HUES48 (cell line): ENCODE results near the gene MEIS1.

Source experiments
- H3K27ac ChIP-seq: one replicate; pipeline ENCODE4 v1.7.0; 2013; ENCODE audit warnings: low read depth, low read length, inconsistent platforms
- H3K27me3 ChIP-seq: 2 replicates; pipeline ENCODE4 v1.6.1; 2013; ENCODE audit warnings: mild to moderate bottlenecking, low read length; ENCODE audit not compliant: control insufficient read depth, insufficient read depth
- H3K36me3 ChIP-seq: 2 replicates; pipeline ENCODE4 v1.6.1; 2013; ENCODE audit warnings: low read length; ENCODE audit not compliant: control insufficient read depth, insufficient read depth
- H3K4me1 ChIP-seq: 2 replicates; pipeline ENCODE4 v1.6.1; 2013; ENCODE audit warnings: mild to moderate bottlenecking, low read length; ENCODE audit not compliant: control insufficient read depth, insufficient read depth
- H3K4me3 ChIP-seq: 2 replicates; pipeline ENCODE4 v1.5.1; 2013; ENCODE audit warnings: mild to moderate bottlenecking, low read depth, low read length
- H3K9ac ChIP-seq: 2 replicates; pipeline ENCODE4 v1.6.1; 2013; ENCODE audit warnings: mild to moderate bottlenecking, low read depth, low read length, moderate library complexity
- H3K9me3 ChIP-seq: 2 replicates; pipeline ENCODE4 v1.6.1; 2013; ENCODE audit warnings: low read length; ENCODE audit not compliant: control insufficient read depth, insufficient read depth

Gene MEIS1

DNA sequence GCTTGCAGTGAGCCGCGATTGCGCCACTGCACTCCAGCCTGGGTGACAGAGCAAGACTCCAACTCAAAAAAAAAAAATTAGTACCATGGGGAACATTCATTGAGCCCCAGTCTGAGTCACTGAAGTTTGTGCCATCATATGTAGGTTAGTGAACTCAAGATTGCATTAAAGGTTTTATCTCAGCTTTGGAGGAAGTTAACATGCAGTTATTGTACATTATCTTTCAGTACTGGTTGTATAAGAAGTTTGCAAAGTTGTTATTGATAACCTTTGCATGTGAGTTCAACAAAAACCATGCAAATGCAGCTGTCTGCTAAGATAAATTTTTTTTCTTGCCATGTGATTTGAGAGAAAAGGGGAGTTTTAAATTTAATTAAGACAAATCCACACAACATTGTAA, 95.7 kb downstream of the MEIS1 start:
- Histone ChIP-seq H3K27me3 (no peaks in the 10 kb centered on the region), H3K36me3 (no peaks in the 10 kb centered on the region), H3K4me1 (peaks cover 7% of the 10 kb centered on the region; the same call in 1 of the 2 replicates), H3K9ac (no peak overlapping the region), H3K4me3 (no peak overlapping the region), H3K9me3 (no peaks in the 10 kb centered on the region), H3K27ac (no peak overlapping the region)

DNA sequence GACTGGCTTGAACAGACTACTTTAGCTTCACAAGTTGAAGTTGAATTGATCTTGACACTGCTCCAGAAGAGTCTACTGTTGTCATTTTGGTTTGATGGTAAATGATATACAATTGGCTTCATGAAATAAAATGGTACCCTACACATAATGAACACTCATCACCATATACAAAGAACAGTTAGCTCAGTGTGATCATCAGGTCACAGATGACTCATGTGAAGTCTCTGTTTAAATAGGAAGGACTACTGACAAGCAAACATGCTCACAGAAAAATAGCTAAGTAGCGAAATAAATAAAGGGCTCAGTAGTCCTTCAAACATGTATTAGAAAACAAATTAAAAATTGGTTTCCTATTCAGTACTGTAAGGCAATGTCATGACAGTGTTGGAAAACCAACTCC, 96.2 kb downstream of the MEIS1 start:
- no peaks in the 10 kb centered on the region for H3K27me3 ChIP-seq
- H3K9me3 ChIP-seq: no peaks in the 10 kb centered on the region
- H3K9ac ChIP-seq: no peak overlapping the region
- no peak overlapping the region for H3K4me3 ChIP-seq
- no peaks in the 10 kb centered on the region for H3K36me3 ChIP-seq
- H3K4me1 ChIP-seq: peaks cover 8% of the 10 kb centered on the region
- H3K27ac ChIP-seq: no peak overlapping the region

DNA sequence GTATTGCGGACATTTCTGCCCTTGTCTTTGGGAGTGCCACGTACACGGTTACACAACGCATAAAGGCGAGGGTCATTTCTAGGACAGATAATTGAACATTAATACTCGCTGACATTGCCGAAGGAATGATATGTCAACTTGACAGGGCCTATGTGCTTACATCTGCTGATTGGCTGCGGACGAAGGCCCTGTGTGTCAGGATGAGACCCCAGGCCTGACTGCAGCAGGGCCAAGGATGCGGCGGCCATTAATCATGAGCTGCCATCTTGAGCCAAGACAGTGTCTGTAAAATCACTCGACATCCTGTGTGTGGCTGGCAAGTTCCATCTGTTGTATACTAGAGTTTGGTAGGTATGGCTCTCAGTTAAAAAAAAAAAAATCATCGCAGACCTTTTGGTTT, 96.6 kb downstream of the MEIS1 start:
- Histone ChIP-seq H3K4me1 (peaks cover 12% of the 10 kb centered on the region), H3K36me3 (no peaks in the 10 kb centered on the region), H3K27ac (no peak overlapping the region)

DNA sequence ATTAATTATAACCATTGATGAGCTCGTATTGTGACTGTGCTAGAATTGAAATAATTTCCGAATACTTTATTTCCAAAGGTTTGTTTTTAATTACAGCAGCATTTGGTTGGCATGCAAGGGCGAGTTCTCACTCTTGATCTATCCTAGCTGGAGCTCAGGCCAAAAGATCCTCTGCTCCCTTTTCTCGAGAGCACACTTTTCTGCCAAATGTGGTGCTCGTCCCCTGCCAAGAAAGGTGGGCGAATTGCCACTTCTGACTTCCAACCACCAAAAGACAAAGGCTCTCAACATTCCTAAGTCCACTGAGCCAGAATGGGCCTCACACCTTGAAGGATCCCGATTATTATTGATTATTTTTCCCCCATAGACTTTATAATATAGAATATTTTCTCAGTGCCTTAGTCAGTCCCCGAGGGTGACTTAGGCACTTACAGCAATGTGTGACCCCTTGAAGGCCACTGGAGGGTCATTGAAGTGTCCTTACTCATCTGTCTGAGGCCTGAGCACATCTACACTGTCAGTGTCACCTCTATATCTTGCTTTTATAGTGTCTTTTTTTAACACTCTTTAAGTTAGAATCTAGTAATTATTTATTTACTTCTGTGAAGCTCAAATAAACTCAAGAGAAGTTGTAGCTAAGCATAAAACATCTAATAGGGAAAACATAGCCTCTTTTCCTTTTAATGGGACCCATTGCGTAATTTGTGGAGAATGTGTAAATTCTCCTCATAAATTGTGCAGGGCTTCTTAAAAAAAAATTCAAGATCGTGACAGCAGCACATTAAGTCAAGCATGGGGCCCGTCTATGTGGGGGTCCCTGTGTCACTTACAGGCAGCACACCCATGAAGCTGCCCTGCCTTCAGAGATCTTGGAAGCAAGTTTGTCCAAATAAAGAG, 98.3 kb downstream of the MEIS1 start:
- H3K9ac ChIP-seq: no peak overlapping the region
- no peak overlapping the region for H3K4me3 ChIP-seq
- H3K27ac ChIP-seq: no peak overlapping the region
- no peaks in the 10 kb centered on the region for H3K27me3 ChIP-seq
- H3K36me3 ChIP-seq: no peaks in the 10 kb centered on the region
- no peaks in the 10 kb centered on the region for H3K9me3 ChIP-seq
- peaks cover 19% of the 10 kb centered on the region for H3K4me1 ChIP-seq

More for the DNA sequence above, 96.6 kb downstream of the MEIS1 start:
- H3K4me3 ChIP-seq: no peak overlapping the region
- no peaks in the 10 kb centered on the region for H3K9me3 ChIP-seq
- H3K27me3 ChIP-seq: no peaks in the 10 kb centered on the region
- no peak overlapping the region for H3K9ac ChIP-seq

DNA sequence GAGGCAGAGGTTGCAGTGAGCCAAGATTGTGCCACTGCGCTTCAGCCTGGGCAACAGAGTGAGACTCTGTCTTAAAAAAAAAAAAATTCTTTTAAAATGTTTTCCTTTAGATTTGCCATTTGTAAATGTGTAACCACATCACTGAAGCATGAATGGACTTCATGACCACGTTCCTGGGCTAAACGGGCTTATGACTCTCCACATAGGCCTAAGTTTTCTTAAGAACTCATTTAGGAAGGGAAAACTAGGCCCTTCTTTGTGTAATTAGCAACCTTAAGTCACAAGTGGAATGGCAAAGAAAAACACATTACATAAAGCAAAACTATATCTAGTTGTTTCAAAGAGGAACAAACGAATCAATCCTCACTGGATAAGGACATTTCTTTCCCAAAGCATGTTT, 99.5 kb downstream of the MEIS1 start:
- Histone ChIP-seq H3K36me3 (no peaks in the 10 kb centered on the region), H3K27ac (no peak overlapping the region)

DNA sequence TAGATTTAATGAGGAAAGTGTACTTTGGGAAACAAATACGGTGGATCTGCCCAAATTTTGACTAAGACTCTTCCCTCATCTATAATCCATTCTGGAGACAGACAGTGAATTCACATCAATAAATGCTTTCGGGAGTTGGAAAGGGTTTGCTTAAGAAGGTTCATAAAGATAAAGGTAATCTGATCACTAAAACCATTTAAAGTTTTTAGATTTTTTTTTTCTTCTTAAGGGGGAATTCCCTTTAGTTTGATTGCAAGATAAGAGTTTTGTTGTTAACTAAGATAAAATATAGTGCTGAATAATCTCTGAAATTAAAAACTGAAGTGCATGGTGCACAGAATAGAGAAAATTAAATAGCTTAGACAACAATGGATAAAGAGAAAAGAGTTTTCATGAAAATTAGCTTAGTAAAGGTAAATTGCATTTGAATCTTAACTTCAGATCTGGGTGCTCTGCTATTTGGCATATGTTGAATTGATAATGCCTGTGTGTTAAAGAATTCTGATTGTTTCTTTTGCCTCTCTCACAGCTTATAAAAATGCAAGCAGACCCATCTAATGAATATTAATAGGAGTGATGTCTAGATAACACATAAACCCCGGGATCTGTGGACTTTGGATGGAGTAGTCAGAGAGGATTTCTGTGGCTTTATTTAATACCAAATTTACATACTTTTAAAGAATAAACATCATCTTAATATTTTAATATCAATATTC, 100.8 kb downstream of the MEIS1 start:
- Histone ChIP-seq H3K27me3 (no peaks in the 10 kb centered on the region), H3K4me1 (peaks cover 19% of the 10 kb centered on the region), H3K4me3 (no peak overlapping the region), H3K9me3 (no peaks in the 10 kb centered on the region), H3K36me3 (no peaks in the 10 kb centered on the region), H3K9ac (no peak overlapping the region), H3K27ac (no peak overlapping the region)

More for the DNA sequence above, 99.5 kb downstream of the MEIS1 start:
- no peak overlapping the region for H3K4me3 ChIP-seq
- H3K9ac ChIP-seq: no peak overlapping the region
- no peaks in the 10 kb centered on the region for H3K27me3 ChIP-seq
- peaks cover 19% of the 10 kb centered on the region for H3K4me1 ChIP-seq
- H3K9me3 ChIP-seq: no peaks in the 10 kb centered on the region

DNA sequence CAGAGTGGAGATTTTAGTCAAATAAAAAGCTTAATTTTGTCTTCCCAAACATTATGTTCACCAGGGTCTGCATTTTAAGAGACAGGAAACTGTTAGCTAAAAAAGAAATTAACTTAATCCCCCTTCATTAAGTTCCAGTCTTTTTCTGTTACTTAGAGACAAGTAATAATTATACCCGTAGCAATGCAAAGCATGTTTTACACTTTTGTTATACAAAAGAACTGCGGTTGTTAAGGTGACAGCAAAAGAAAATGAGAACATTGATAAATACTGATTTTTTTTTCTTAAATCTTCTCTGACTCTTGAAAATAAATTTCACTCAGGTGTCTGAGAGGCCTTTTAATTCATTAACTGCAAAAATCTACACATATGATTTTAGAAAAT, 101.4 kb downstream of the MEIS1 start:
- Histone ChIP-seq H3K4me3 (no peak overlapping the region), H3K27me3 (no peaks in the 10 kb centered on the region), H3K9ac (no peak overlapping the region), H3K4me1 (peaks cover 19% of the 10 kb centered on the region), H3K27ac (no peak overlapping the region), H3K9me3 (no peaks in the 10 kb centered on the region), H3K36me3 (no peaks in the 10 kb centered on the region)

DNA sequence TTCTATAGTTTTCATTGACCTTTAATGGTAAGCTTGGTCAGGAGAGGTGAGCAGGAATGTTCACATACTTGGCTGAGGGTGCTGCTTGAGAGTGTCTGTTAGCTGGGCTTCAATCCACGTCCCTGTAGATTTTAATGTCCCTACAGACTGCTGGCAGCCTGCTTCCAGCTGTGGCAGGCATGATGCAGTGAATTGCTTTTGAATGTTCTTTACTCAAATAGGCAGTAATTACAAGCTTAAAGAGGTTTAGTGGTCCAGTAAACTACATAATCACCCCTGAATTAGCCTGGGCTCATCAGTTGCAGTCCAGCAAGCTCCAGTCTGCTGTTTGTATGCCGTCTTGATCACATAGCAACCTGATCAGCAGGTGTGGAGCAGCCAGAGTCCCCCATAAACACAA, 102.1 kb downstream of the MEIS1 start:
- Histone ChIP-seq H3K9me3 (no peaks in the 10 kb centered on the region), H3K27me3 (no peaks in the 10 kb centered on the region), H3K4me1 (peaks cover 23% of the 10 kb centered on the region), H3K4me3 (no peak overlapping the region), H3K9ac (no peak overlapping the region), H3K27ac (no peak overlapping the region), H3K36me3 (no peaks in the 10 kb centered on the region)

DNA sequence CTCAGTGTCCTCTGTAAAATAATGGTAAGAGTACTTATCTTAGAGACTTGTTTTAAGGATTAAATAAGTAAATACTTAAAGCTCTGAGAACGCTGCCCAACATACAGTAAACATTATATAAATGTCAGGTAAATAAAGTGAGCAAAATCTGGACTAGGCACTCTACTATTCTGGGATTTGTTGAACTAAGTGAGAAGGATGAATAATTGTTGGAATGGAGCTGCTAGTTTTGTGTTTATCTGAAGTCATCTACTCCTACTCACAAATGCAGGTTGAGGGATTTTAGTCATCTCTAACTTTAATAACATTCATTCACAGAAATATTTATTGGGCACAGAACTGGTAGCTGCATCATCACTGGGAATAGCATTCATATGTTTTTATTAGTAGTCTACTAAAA, 103.4 kb downstream of the MEIS1 start:
- no peaks in the 10 kb centered on the region for H3K9me3 ChIP-seq
- H3K9ac ChIP-seq: no peak overlapping the region
- H3K27me3 ChIP-seq: no peaks in the 10 kb centered on the region; the same call in 1 of the 2 replicates
- H3K4me3 ChIP-seq: no peak overlapping the region
- no peak overlapping the region for H3K27ac ChIP-seq
- H3K36me3 ChIP-seq: no peaks in the 10 kb centered on the region
- H3K4me1 ChIP-seq: peaks cover 33% of the 10 kb centered on the region

DNA sequence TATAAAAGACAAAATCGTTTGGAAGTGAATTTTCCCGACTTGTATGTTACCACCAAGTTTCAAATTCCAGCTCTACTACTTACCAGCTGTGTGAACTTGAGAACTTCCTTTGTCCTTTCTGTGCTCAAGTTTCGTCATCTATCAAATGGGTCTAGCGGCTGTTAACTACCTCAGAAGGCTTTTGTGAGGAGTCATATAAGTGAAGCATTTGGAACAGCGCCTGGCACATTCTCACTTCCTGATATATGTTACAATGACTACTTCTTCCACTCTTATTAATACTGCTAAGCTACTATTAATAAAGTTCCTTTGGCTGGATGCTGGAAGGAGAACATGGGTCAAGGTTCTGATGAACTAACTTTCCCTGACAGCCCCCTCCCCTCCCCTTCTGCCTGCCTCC, 104.5 kb downstream of the MEIS1 start:
- peaks cover 43% of the 10 kb centered on the region for H3K4me1 ChIP-seq
- H3K27ac ChIP-seq: no peak overlapping the region
- H3K9ac ChIP-seq: no peak overlapping the region
- H3K27me3 ChIP-seq: no peaks in the 10 kb centered on the region; the same call in 1 of the 2 replicates
- no peak overlapping the region for H3K4me3 ChIP-seq
- H3K9me3 ChIP-seq: no peaks in the 10 kb centered on the region
- H3K36me3 ChIP-seq: no peaks in the 10 kb centered on the region

DNA sequence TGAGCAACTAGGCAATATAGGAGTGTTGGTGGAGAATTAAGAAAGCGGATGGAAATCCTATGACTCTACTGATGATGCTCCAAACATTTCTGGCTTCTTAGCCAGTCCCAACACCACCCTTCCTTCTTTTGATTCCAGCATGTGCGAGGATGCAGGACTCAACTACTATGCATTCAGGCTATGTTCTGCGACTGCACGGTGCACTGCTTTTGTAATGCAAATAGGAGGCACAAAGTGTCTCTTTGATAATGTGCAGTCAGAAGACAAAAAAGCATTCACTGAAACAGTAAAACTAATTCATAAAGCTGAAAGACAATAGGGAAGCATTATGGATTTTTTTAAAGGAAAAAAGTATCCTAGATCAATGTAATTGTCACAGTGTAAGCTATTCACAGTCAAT, 106.7 kb downstream of the MEIS1 start:
- no peak overlapping the region for H3K27ac ChIP-seq
- H3K4me3 ChIP-seq: no peak overlapping the region
- no peaks in the 10 kb centered on the region; the same call in 1 of the 2 replicates for H3K27me3 ChIP-seq
- H3K4me1 ChIP-seq: peaks cover 30% of the 10 kb centered on the region
- no peaks in the 10 kb centered on the region for H3K9me3 ChIP-seq
- H3K36me3 ChIP-seq: no peaks in the 10 kb centered on the region
- H3K9ac ChIP-seq: no peak overlapping the region
